GM23248 (cell line): Measurements from ENCODE around the gene MTREX. TPM values are rescaled to one million over a fixed set of nuclear protein-coding genes. Genes with fewer than 3 reads are reported as not detected.

Source experiments
- DNase-seq: peaks from one replicate; pipeline ENCODE4 v3.0.0-alpha.2; 2015
- H2AFZ ChIP-seq: fragments of 200-600 bp; sonication (generic); 2 replicates; pipeline ENCODE4 v1.6.1; 2016; ENCODE audit warnings: antibody characterized with exemption
- H3F3A ChIP-seq: fragments of 200-600 bp; sonication (generic); 2 replicates; pipeline ENCODE4 v1.6.1; 2016; ENCODE audit warnings: mild to moderate bottlenecking, antibody characterized with exemption, mixed run types; ENCODE audit not compliant: insufficient read depth
- H3K27ac ChIP-seq: fragments of 200-600 bp; sonication (generic); 2 replicates; pipeline ENCODE4 v1.5.1; 2016; ENCODE audit warnings: mild to moderate bottlenecking
- H3K27me3 ChIP-seq: fragments of 200-600 bp; sonication (generic); replicated peaks from 2 replicates; pipeline ENCODE4 v1.6.1; 2016; ENCODE audit warnings: mild to moderate bottlenecking; ENCODE audit not compliant: insufficient read depth
- H3K36me3 ChIP-seq: fragments of 200-600 bp; sonication (generic); 2 replicates; pipeline ENCODE4 v1.6.1; 2016; ENCODE audit warnings: low read depth, mild to moderate bottlenecking
- H3K4me1 ChIP-seq: fragments of 200-600 bp; sonication (generic); 2 replicates; pipeline ENCODE4 v1.6.1; 2016; ENCODE audit warnings: mild to moderate bottlenecking; ENCODE audit not compliant: insufficient read depth
- H3K4me2 ChIP-seq: fragments of 200-600 bp; sonication (generic); one replicate; pipeline ENCODE4 v1.6.1; 2016; ENCODE audit warnings: mild to moderate bottlenecking; ENCODE audit not compliant: unreplicated experiment
- H3K4me3 ChIP-seq: fragments of 200-600 bp; sonication (generic); 2 replicates; pipeline ENCODE4 v1.5.1; 2016; ENCODE audit warnings: mild to moderate bottlenecking
- H3K79me2 ChIP-seq: fragments of 200-600 bp; sonication (generic); 2 replicates; pipeline ENCODE4 v1.6.1; 2016; ENCODE audit warnings: mild to moderate bottlenecking; ENCODE audit not compliant: insufficient read depth
- H3K9ac ChIP-seq: fragments of 200-600 bp; sonication (generic); 2 replicates; pipeline ENCODE4 v1.6.1; 2016; ENCODE audit warnings: mild to moderate bottlenecking
- H3K9me2 ChIP-seq: fragments of 200-600 bp; sonication (generic); 2 replicates; pipeline ENCODE4 v1.6.1; 2016; ENCODE audit warnings: mixed run types, mild to moderate bottlenecking, moderate library complexity; ENCODE audit not compliant: insufficient read depth
- H3K9me3 ChIP-seq: fragments of 200-600 bp; sonication (generic); one replicate; pipeline ENCODE4 v1.6.1; 2017; ENCODE audit warnings: low read depth
- H4K20me1 ChIP-seq: fragments of 200-600 bp; sonication (generic); 2 replicates; pipeline ENCODE4 v1.6.0; 2016; ENCODE audit not compliant: insufficient read depth
- EZH2 ChIP-seq: fragments of 200-600 bp; sonication (generic); IDR thresholded peaks from 2 replicates; pipeline ENCODE4 v1.6.1; 2018; ENCODE audit warnings: antibody characterized with exemption, mild to moderate bottlenecking; ENCODE audit not compliant: insufficient read depth, poor library complexity, severe bottlenecking
- EZH2phosphoT487 ChIP-seq: fragments of 200-600 bp; sonication (generic); IDR thresholded peaks from 2 replicates; pipeline ENCODE4 v1.6.1; 2018; ENCODE audit warnings: antibody characterized with exemption, moderate library complexity, mild to moderate bottlenecking, low read depth; ENCODE audit not compliant: insufficient read depth
- WGBS, 2 experiments: methylation state at CpG; one replicate each; pipeline ENCODE4 v1.1.6; 2015 to 2017; ENCODE audit warnings: low lambda C conversion rate in 2 of 2, low coverage in 1 of 2; ENCODE audit errors: missing lambda C conversion rate in 2 of 2; 5-methylcytosine and 5-hydroxymethylcytosine counted together
- in situ Hi-C: fragments of 300-500 bp; cut with MboI; formaldehyde crosslinking; loops from 2 replicates; pipeline ENCODE4 v1.15.0; 2020
- polyA plus RNA-seq: library from polyadenylated mRNA; unstranded; fragments of >200 nt; fragmentation: Nextera tagmentation; extraction: Ambion mirVana; gene quantifications from 2 replicates; pipeline ENCODE4 v1.2.1, GENCODE V29; 2016
- total RNA-seq: library from RNA; depleted of rRNA; stranded (reverse); fragments of >200 nt; shearing (Covaris generic); gene quantifications from 2 replicates; pipeline ENCODE4 v1.2.3, GENCODE V29; 2014

MTREX gene
- total and polyA plus RNA-seq, 2 experiments from 2014 or later = 26.4 to 41.4 TPM

DNA sequence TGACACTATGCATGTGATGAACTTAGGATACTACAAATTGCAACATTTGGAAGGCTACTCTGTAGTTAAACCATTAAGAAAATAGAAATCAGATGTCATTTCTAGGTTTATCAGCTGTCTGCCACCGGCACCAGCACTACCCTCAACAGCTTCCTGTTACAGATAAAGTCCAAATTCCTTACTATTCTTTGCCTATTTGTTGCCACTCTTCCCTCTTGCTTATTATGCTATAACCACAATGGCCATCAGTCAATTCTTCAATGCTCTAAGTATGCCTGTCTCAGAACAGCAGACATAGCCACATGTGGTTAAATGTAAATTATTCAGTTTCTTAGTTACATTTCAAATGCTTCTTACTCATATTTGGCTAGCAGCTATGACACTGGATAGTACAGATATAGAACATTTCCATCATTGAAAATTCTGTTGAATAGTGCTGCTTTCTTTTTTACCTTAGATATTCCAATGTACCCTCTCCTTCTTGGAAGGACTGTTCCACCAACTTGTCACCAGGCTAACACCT, 21.3 kb upstream of the MTREX start:
- peaks cover 74% of the 10 kb centered on the region for H3K36me3 ChIP-seq
- WGBS, 2 experiments = 38 to 52% methylated on average over 1 of the region's 1 CpG
- DNase-seq = no peak

DNA sequence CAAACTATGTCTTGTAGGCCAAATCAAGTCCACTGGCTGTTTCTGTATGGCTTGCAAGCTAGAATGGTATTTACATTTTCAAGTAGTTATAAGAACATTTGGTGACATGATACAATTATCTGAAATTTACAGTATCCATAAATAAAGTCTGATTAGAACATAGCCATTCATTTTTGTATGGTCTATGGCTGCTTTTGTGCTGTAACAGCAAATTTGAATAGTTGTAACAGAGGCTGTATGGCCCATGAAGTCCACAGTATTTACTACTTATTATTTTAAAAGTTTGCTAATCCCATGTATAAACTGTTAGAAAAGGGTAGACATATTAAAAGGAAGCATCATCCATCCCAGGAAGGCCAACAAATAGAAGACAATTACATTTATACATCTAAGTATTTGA, 18.0 kb upstream of the MTREX start:
- H2AFZ ChIP-seq = no peak overlapping the region
- peaks cover 82% of the 10 kb centered on the region for H3K36me3 ChIP-seq
- H3F3A ChIP-seq = peaks cover 4% of the 10 kb centered on the region; the same call in 1 of the 2 replicates
- peaks cover under 1% of the 10 kb centered on the region for H3K9me3 ChIP-seq
- H3K27ac ChIP-seq = no peak overlapping the region
- TF ChIP-seq EZH2 = no peak
- no peak for TF ChIP-seq EZH2phosphoT487
- H4K20me1 ChIP-seq = no peaks in the 10 kb centered on the region
- no peaks in the 10 kb centered on the region for H3K4me1 ChIP-seq
- no peak overlapping the region for H3K4me3 ChIP-seq
- H3K9ac ChIP-seq = no peak overlapping the region
- peaks cover 30% of the 10 kb centered on the region for H3K79me2 ChIP-seq
- in situ Hi-C loops = no loop called here
- no peaks in the 10 kb centered on the region for H3K9me2 ChIP-seq
- no peak overlapping the region for H3K4me2 ChIP-seq
- no peaks in the 10 kb centered on the region for H3K27me3 ChIP-seq
- DNase-seq = no peak

More for the DNA sequence above, 21.3 kb upstream of the MTREX start:
- H2AFZ ChIP-seq = no peak overlapping the region
- H3K79me2 ChIP-seq = peaks cover 15% of the 10 kb centered on the region
- H4K20me1 ChIP-seq = no peaks in the 10 kb centered on the region
- no peaks in the 10 kb centered on the region for H3K9me2 ChIP-seq
- H3K27ac ChIP-seq = no peak overlapping the region
- H3K4me2 ChIP-seq = no peak overlapping the region
- no peak overlapping the region for H3K4me3 ChIP-seq
- 0 out of 2 replicates have a peak, but pooled peaks cover 5% of the 10 kb centered on the region for H3F3A ChIP-seq
- no peak for TF ChIP-seq EZH2
- H3K4me1 ChIP-seq = no peaks in the 10 kb centered on the region
- H3K9me3 ChIP-seq = no peaks in the 10 kb centered on the region
- H3K9ac ChIP-seq = no peak overlapping the region
- H3K27me3 ChIP-seq = no peaks in the 10 kb centered on the region
- in situ Hi-C loops = no loop called here

GRCh38 chr5:55290991-55291390, 16.8 kb upstream of the MTREX start:
- Histone ChIP-seq H3K27ac (no peak overlapping the region), H3K9me3 (peaks cover 5% of the 10 kb centered on the region), H3K27me3 (no peaks in the 10 kb centered on the region), H3K79me2 (peaks cover 42% of the 10 kb centered on the region), H3K4me2 (no peak overlapping the region), H3K4me3 (no peak overlapping the region), H4K20me1 (no peaks in the 10 kb centered on the region), H3K4me1 (no peaks in the 10 kb centered on the region), H3K9ac (no peak overlapping the region), H2AFZ (no peak overlapping the region), H3K9me2 (no peaks in the 10 kb centered on the region), H3F3A (peaks cover 4% of the 10 kb centered on the region; the same call in 1 of the 2 replicates), H3K36me3 (peaks cover 84% of the 10 kb centered on the region)
- TF ChIP-seq EZH2 = no peak
- no peak for TF ChIP-seq EZH2phosphoT487
- no peak for DNase-seq
- in situ Hi-C loops = no loop called here
- 87 to 89% methylated on average over 2 of the region's 2 CpGs for WGBS, 2 experiments

DNA sequence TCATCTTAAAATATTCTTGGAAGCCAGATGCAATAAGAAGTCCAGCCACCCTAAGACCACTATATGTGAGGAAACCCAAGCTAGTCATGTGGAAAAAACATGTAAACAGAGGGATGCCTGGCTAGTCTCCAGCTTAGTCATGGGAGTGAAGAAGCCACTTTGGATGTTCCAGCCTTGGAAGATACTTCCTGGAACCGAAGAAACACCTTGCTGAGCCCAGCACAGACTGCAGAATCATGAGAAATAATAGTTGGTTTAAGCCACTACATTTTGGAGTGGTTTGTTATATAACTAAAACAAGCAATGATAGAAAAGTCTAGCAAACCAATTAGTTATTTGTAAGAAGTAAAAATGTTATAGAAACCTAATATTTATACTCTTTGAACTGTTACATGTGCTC, 12.9 kb upstream of the MTREX start:
- no peak overlapping the region for H3K4me3 ChIP-seq
- H3K9ac ChIP-seq = no peak overlapping the region
- peaks cover 4% of the 10 kb centered on the region; the same call in 1 of the 2 replicates for H3F3A ChIP-seq
- H3K27ac ChIP-seq = no peak overlapping the region
- no peaks in the 10 kb centered on the region for H3K4me1 ChIP-seq
- H3K27me3 ChIP-seq = no peaks in the 10 kb centered on the region
- H3K36me3 ChIP-seq = peaks cover 82% of the 10 kb centered on the region
- H3K9me3 ChIP-seq = peaks cover 5% of the 10 kb centered on the region
- in situ Hi-C loops = no loop called here
- H4K20me1 ChIP-seq = no peaks in the 10 kb centered on the region
- H3K4me2 ChIP-seq = no peak overlapping the region
- TF ChIP-seq EZH2 = no peak
- TF ChIP-seq EZH2phosphoT487 = no peak
- no peak overlapping the region for H2AFZ ChIP-seq
- peaks cover 81% of the 10 kb centered on the region for H3K79me2 ChIP-seq
- no peak for DNase-seq
- no peaks in the 10 kb centered on the region for H3K9me2 ChIP-seq
- 90 to 93% methylated on average over 1 of the region's 1 CpG for WGBS, 2 experiments

DNA sequence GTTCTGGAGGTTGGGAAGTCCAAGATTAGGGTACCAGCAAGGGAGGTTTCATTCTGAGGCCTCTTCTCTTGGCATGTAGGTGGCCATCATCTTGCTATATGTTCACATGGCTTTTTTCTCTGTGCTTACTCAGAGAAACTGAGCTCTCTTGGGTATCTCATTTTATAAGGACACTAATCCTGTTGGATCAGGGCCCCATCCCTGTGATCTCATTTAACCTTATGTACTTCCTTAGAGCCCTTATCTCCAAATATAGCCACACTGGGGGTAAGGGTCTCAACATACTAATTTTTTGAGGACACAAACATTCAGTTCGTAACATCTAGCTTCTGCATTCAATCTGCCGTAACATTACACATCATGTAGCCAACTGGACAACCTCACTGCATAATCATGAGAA, 6.9 kb upstream of the MTREX start:
- Histone ChIP-seq H2AFZ (no peak overlapping the region), H3K4me2 (no peak overlapping the region), H3K27ac (no peak overlapping the region), H3K79me2 (peaks cover 95% of the 10 kb centered on the region), H3K36me3 (peaks cover 44% of the 10 kb centered on the region), H3K9ac (no peak overlapping the region), H3K4me1 (peaks cover 23% of the 10 kb centered on the region), H4K20me1 (no peaks in the 10 kb centered on the region), H3F3A (peaks cover 40% of the 10 kb centered on the region), H3K9me2 (no peaks in the 10 kb centered on the region), H3K9me3 (no peaks in the 10 kb centered on the region), H3K4me3 (no peak overlapping the region), H3K27me3 (no peaks in the 10 kb centered on the region)
- TF ChIP-seq EZH2 (no peak), EZH2phosphoT487 (no peak)
- 96 to 98% methylated on average over 2 of the region's 2 CpGs for WGBS, 2 experiments
- in situ Hi-C loops = no loop called here
- no peak for DNase-seq
